Fibroblast of lung (primary cell): ENCODE data around the gene UCN2. TPM values are rescaled to one million over a fixed set of nuclear protein-coding genes. Genes with fewer than 3 reads are reported as not detected.

ENCODE experiments used
- DNase-seq, 2 donors: peaks; one replicate each; pipeline versions ENCODE4 v3.0.0 to v3.0.0-alpha.2; 2010; ENCODE audit warnings: low read depth in 2 of 2
- H2AFZ ChIP-seq: 2 replicates; pipeline ENCODE4 v1.5.1; 2012; ENCODE audit warnings: low read length, control low read depth, inconsistent platforms
- H3K27ac ChIP-seq: 2 replicates; pipeline ENCODE4 v1.5.1; 2011; ENCODE audit warnings: low read length, control low read depth; ENCODE audit not compliant: insufficient read depth
- H3K27me3 ChIP-seq: 2 replicates; pipeline ENCODE4 v1.5.1; 2011; ENCODE audit warnings: mild to moderate bottlenecking, low read length; ENCODE audit not compliant: control insufficient read depth, insufficient read depth
- H3K36me3 ChIP-seq: 2 replicates; pipeline ENCODE4 v1.5.1; 2011; ENCODE audit warnings: low read length; ENCODE audit not compliant: control insufficient read depth, insufficient read depth
- H3K4me1 ChIP-seq: 2 replicates; pipeline ENCODE4 v1.5.1; 2011; ENCODE audit warnings: low read length; ENCODE audit not compliant: control insufficient read depth, insufficient read depth; ENCODE audit errors: extremely low read depth
- H3K4me2 ChIP-seq: 2 replicates; pipeline ENCODE4 v1.5.1; 2011; ENCODE audit warnings: low read length, control low read depth; ENCODE audit not compliant: insufficient read depth; ENCODE audit errors: extremely low read depth
- H3K4me3 ChIP-seq, 4 experiments: fragments of 200-600 bp in 1 of 4; sonication (generic) in 1 of 4; replicated peaks in 1 of 4; 2 replicates each; pipeline ENCODE4 v1.5.1; 2011 to 2016; ENCODE audit warnings: low read length in 4 of 4, low read depth in 3 of 4, mild to moderate bottlenecking in 3 of 4, control low read depth in 2 of 4, inconsistent platforms in 1 of 4, mixed read lengths in 1 of 4; ENCODE audit not compliant: insufficient read depth in 1 of 4; ENCODE audit errors: control extremely low read depth in 1 of 4
- H3K79me2 ChIP-seq: 2 replicates; pipeline ENCODE4 v1.5.1; 2012; ENCODE audit warnings: mild to moderate bottlenecking, low read length, inconsistent platforms; ENCODE audit not compliant: control insufficient read depth, insufficient read depth
- H3K9ac ChIP-seq: 2 replicates; pipeline ENCODE4 v1.5.1; 2011; ENCODE audit warnings: mild to moderate bottlenecking, low read length, control low read depth; ENCODE audit not compliant: insufficient read depth
- H3K9me3 ChIP-seq: 2 replicates; pipeline ENCODE4 v1.5.1; 2012; ENCODE audit warnings: low read depth, low read length; ENCODE audit not compliant: control insufficient read depth, insufficient read depth
- H4K20me1 ChIP-seq: 2 replicates; pipeline ENCODE4 v1.5.1; 2011; ENCODE audit warnings: low read length; ENCODE audit not compliant: control insufficient read depth, insufficient read depth; ENCODE audit errors: extremely low read depth
- CTCF ChIP-seq, 2 donors: IDR thresholded peaks in 1 of 2; conservative IDR thresholded peaks in 1 of 2; 1 replicate in 1 of 2; 2 replicates in 1 of 2; pipeline ENCODE4 v1.5.1; 2011 to 2012; ENCODE audit warnings: low read length in 2 of 2, control low read depth in 1 of 2, inconsistent platforms in 1 of 2, low read depth in 1 of 2, mild to moderate bottlenecking in 1 of 2
- EZH2 ChIP-seq: IDR thresholded peaks from 2 replicates; pipeline ENCODE4 v1.5.1; 2012; ENCODE audit warnings: low read length, control low read depth, mild to moderate bottlenecking; ENCODE audit errors: missing control alignments
- polyA plus RNA-seq, 2 donors: library from polyadenylated mRNA; depleted of rRNA in 1 of 2; stranded (reverse) in 1 of 2; unstranded in 1 of 2; fragments of >200 nt; gene quantifications; 2 replicates each; pipeline ENCODE4 v1.2.1, GENCODE V29; 2011 to 2012; ENCODE audit warnings: missing spikeins in 1 of 2
- total RNA-seq: library from RNA; depleted of rRNA; stranded (reverse); fragments of >200 nt; gene quantifications from 2 replicates; pipeline ENCODE4 v1.2.1, GENCODE V29; 2014

The UCN2 gene
- total and polyA plus RNA-seq, 2 donors (not counting 1 experiment from before 2014, with no cell fraction given): 0.07 to 0.66 TPM

- no peak overlapping the region for H2AFZ ChIP-seq
- TF ChIP-seq CTCF (conservative IDR thresholded peaks at IDR 0.05 in 1 of 2, IDR thresholded peaks at IDR 0.05 in 1 of 2; ENCODE audit: low read depth in 1 of 2, low read length in 2 of 2): no peak
- no peak for TF ChIP-seq EZH2
- DNase-seq: no peak
- H3K4me3 ChIP-seq: no peak overlapping the region
- no peak overlapping the region for H3K4me2 ChIP-seq
- H3K9me3 ChIP-seq: no peaks in the 10 kb centered on the region
- no peak overlapping the region for H3K9ac ChIP-seq
- H3K79me2 ChIP-seq: no peaks in the 10 kb centered on the region
- H3K36me3 ChIP-seq: peaks cover 22% of the 10 kb centered on the region
- no peaks in the 10 kb centered on the region for H3K27me3 ChIP-seq
- H3K27ac ChIP-seq: peak overlapping the region; percentile 74
- peaks cover 47% of the 10 kb centered on the region for H3K4me1 ChIP-seq
- H4K20me1 ChIP-seq: no peaks in the 10 kb centered on the region
Measured at GRCh38 chr3:48596157-48596556, 32.6 kb upstream of the UCN2 start.

GRCh38 chr3:48595526-48596121 lies 32.0 kb upstream of the UCN2 start:
- TF ChIP-seq EZH2 (no peak), CTCF (conservative IDR thresholded peaks at IDR 0.05 in 1 of 2, IDR thresholded peaks at IDR 0.05 in 1 of 2; ENCODE audit: low read depth in 1 of 2, low read length in 2 of 2) (no peak)
- no peak overlapping the region for H3K9ac ChIP-seq
- peaks cover 18% of the 10 kb centered on the region for H3K36me3 ChIP-seq
- H3K4me3 ChIP-seq: peak overlapping the region in 2 of 4 experiments; percentile 11 to 62
- no peaks in the 10 kb centered on the region for H4K20me1 ChIP-seq
- H3K27me3 ChIP-seq: no peaks in the 10 kb centered on the region
- peak overlapping the region; percentile 74 for H3K27ac ChIP-seq
- no peaks in the 10 kb centered on the region for H3K9me3 ChIP-seq
- no peaks in the 10 kb centered on the region for H3K79me2 ChIP-seq
- H3K4me1 ChIP-seq: peaks cover 47% of the 10 kb centered on the region
- no peak overlapping the region for H2AFZ ChIP-seq
- DNase-seq: peak; percentile 84 to 89
- peak overlapping the region; percentile 54 for H3K4me2 ChIP-seq

GRCh38 chr3:48595075-48595525 lies 31.5 kb upstream of the UCN2 start, which contains the start of gene COL7A1:
Gene COL7A1 (minus strand): TSS chr3:48595329. CDS start chr3:48595159, 170 bp downstream.
- no peak for DNase-seq
- Histone ChIP-seq H3K79me2 (no peaks in the 10 kb centered on the region), H4K20me1 (no peaks in the 10 kb centered on the region), H3K9ac (peak within 1 kb of the TSS; percentile 68), H2AFZ (peak within 1 kb of the TSS; percentile 34), H3K4me1 (peaks cover 47% of the 10 kb centered on the region), H3K9me3 (no peaks in the 10 kb centered on the region), H3K27ac (peak within 1 kb of the TSS; percentile 74), H3K27me3 (no peaks in the 10 kb centered on the region), H3K4me3 (peak within 1 kb of the TSS; percentile 48 to 62 (median 49)), H3K4me2 (peak within 1 kb of the TSS; percentile 92), H3K36me3 (peaks cover 13% of the 10 kb centered on the region)
- TF ChIP-seq EZH2 (no peak), CTCF (conservative IDR thresholded peaks at IDR 0.05 in 1 of 2, IDR thresholded peaks at IDR 0.05 in 1 of 2; ENCODE audit: low read depth in 1 of 2, low read length in 2 of 2) (no peak)
